Left renal pelvis (tissue), 4 donors: ENCODE results near the gene TJP3. TPM values are rescaled to one million over a fixed set of nuclear protein-coding genes. Genes with fewer than 3 reads are reported as not detected.

Source experiments
- DNase-seq, 4 donors: peaks; one replicate each; pipeline ENCODE4 v3.0.0-alpha.2; 2013; ENCODE audit warnings: low read depth in 4 of 4, low spot score in 3 of 4
- polyA plus RNA-seq, 4 donors: library from polyadenylated mRNA; unstranded; fragments of 120-200 nt; gene quantifications; one replicate each; pipeline ENCODE4 v1.2.1, GENCODE V29; 2013; ENCODE audit not compliant: insufficient read length in 4 of 4

The TJP3 gene
- polyA plus RNA-seq, 4 donors = 0.89 to 17.2 (median 8.7) TPM

- no peak for DNase-seq
Measured at GRCh38 chr19:3778899-3779723, 70.9 kb downstream of the TJP3 start.

DNA sequence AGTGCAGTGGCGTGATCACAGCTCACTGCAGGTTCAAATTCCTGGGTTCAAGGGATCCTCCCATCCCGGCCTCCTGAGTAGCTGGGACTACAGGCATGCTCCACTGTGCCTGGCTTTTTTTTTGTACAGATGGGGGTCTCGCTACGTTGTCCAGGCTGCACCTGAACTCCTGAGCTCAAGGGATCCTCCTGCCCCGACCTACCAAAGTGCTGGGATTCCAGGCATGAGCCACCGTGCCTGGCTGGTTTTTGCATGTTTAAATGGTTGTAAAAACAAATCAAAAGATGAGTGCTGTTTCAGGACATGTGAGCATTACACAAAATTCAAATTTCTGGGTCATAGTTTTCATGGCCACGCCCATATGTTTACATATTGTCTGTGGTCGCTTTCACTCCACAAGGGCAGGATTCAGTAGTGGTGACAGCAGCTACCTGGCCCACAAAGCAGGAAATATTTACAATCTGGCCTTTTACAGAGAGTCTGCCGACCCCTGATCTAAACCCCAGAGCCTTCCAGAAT is 72.7 kb downstream of the TJP3 start:
- DNase-seq = no peak

DNA sequence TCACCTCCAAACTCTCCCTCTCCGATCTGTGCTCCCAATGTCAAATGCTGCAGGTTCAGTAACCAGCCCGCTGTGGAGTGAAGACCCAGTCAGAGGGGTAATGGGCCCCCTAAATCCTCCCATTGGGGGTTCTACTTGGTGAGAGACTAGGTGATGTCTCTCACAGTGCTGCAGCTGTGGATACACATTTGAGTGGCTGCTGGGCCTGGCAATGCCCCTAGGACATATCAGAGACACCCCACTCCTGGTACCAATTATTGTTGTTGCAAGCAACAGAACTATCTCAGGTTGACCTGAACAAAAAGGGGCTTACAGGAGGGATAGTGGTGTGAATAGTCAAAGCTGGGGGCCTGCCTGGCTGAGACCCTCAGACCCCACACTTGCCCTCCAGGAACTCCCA is 73.4 kb downstream of the TJP3 start:
- DNase-seq = no peak

DNA sequence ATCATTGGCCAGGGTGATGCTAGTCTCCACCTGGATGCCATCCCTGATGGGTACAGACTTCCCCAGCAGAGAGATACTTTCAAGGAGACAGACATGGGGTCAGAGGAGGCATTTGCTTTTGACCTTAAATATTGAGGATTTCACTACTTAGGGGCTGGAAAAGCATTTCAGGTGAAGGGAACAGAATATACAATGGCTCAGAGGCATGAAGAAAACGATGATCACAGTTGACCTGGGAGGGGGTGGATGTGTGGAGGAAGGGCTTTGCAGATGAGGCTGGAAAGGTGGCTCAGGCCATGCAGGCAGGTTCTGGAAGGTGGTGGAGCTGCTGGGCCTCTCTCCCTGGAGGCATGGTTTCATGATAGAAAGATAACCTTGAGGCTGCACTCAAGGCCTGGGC is 74.1 kb downstream of the TJP3 start:
- DNase-seq = no peak

- DNase-seq = no peak
Measured at GRCh38 chr19:3782903-3783302, 74.7 kb downstream of the TJP3 start.

- DNase-seq = no peak
Measured at GRCh38 chr19:3783660-3784584, 75.7 kb downstream of the TJP3 start.

DNA sequence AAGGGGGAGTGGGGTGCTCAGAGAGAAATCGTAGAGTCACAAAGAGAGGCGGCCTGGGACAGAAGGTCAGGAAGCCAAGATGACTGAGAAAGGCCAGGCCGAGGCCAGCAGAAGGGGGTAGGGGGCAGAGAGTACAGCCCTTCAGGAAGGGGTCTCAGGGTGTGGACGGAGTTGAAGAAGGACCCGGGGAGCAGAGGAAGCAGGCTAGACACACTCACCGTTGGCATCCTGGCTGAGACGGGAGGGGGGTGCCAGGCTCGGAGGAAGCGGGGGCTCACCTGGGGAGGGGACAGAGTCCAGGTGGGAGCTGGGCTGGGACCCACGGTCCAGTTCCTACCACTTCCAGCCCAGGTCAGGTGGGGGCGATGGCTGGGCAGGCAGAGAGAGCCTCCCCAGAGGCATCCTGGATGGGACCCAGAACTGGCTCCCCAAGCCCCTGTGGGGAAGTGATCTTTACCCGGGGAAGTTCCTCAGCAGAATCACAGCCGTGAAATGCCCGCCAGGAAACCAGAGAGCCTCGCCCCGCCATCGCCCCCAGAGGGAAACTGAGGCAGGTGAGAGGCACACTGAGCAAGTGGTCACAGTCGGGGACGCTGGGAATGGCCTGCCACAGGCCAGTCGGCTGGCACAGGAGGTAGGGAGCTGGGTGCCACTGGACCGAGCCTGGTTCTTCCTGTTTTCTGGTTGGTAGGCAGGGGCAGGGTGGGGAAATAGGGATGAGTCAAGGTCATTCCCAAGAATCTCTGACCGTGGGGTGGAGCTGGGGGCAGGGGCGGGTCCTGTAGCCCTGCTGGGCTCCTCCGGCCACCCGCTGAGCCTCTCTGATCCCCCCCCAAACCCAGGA is 76.6 kb downstream of the TJP3 start:
- DNase-seq = no peak

GRCh38 chr19:3785451-3785937 is 77.3 kb downstream of the TJP3 start:
- DNase-seq = no peak

- DNase-seq = no peak
Measured at GRCh38 chr19:3785938-3786824, 78.0 kb downstream of the TJP3 start, which contains the start of gene MATK. Gene MATK, minus strand, starts transcription at chr19:3786381. Its CDS starts 1,246 bp downstream, at chr19:3785135.

DNA sequence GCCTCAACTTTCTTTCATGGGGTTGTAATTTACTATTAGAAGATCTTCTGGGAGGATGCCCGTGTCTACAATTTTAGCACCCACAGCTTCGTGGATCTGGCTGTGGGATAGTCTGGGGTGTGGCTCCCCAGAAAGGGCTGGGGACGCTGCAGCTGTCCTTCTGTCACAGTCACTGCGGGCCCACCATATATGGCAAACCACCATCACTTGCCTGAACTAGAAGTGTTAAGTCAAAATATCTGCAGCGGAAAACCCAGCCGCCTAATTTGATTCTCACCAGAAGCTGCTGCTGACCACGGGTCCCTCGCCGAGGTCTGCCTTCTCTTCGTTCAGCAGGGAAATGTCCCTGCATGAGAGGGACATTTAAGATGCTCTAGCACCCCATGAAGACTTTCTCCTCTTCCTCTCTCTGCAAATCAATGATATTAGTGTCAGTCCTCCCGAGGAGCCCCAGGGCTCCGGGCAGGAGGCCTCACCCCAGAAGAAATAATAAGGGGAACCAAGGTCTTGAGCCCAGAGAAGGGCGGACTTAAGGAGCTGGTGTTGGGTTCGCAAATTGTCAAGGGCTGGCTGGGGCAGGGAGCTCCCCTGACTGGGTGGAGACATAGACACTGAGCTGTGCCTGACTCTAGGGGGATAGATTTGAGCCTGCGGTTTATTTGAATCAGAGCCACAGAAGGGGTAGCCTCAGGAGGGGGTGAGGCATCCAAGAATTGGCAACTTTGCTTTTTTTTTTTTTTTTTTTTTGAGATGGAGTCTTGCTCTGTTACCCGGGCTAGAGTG is 81.0 kb downstream of the TJP3 start:
- DNase-seq = no peak

DNA sequence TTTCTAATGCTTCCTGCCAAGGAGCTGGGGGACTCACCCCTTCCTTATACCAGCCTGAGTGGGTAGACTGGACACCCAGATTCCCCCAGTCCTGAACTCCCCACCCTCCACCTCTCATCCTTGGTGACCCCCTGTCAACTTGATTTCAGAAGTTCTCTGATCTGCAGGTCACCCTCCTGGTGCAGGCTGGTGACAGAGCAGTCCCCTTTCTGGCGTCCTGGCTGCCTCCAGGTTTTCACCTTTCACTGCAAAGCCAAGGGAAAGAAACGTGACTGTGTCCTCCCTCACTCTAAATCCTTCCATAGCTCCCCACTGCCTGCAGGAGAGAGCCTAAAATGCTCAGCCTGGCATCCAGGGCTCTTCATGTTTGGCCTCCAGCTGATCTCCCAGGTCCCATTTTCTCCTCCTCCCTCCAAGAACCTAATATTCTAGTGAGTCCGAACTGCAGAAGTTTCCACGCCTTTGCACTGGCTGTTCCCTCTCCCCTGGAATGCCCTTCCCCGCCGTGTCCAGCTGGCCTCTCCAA is 82.1 kb downstream of the TJP3 start:
- DNase-seq = no peak

DNA sequence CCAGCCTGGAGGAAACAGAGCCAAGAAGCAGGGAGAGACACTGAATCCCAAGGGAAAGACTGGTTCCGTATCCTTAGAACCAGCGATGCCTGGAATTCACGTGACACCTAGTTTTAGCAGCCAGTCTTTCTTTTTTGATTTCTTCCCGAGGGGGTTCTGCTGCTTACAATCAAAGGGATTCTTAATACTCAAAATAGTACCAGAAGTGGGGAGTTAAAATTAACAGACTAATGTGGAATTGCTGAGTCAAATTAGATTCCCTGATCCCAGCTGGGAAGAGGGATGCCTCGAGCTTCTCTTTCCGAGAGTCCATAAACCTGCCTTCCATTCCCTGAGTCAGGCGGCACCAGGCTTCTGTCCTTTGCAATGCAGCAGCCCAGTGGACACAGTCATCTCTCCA is 82.8 kb downstream of the TJP3 start:
- no peak for DNase-seq

- DNase-seq = no peak
Measured at GRCh38 chr19:3792114-3792513, 83.9 kb downstream of the TJP3 start.

DNA sequence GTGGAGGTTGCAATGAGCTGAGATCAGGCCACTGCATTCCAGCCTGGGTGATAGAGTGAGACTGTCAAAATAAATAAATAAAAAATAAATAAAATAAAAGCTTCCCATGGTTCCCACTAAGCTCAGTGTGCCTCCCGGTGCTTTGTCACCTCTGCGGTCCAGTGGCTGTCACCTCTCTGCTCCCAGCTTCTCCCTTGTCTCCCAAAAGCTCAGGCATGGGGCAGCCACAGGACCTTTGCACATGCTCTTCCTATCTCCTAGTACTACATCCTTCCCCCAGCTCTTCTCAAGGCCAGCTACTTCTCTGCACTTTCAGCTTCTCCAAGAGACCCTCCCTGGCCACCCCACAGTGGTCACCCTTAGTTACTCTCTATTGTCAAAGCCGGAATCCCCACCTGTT is 85.6 kb downstream of the TJP3 start:
- no peak for DNase-seq

DNA sequence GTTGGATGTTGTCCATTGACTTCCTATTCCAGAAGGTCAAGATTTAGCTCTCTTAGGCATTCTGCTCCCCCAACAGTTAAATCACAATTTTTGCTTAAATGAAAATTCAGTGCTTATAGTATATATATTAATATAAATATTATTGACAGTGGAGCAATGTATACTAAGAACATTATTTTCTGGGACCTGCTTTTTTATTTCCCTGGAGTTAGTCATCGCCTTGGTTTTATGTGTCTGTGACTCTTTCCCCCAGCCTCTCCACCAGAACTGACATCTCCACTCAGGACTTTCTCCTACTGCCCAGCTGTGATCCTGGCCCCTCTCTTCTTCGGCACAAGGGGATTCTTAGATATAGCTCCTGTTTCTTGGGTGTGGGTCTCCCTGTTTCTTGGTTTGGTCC is 88.2 kb downstream of the TJP3 start:
- DNase-seq = no peak

- no peak for DNase-seq
Measured at GRCh38 chr19:3798137-3798536, 90.0 kb downstream of the TJP3 start.
